AG08395 (cell line): ENCODE data around the gene C10orf143.

Experiments
- DNase-seq: peaks from one replicate; pipeline ENCODE4 v3.0.0; 2012; ENCODE audit warnings: mixed read lengths, low spot score

C10orf143 gene

DNA sequence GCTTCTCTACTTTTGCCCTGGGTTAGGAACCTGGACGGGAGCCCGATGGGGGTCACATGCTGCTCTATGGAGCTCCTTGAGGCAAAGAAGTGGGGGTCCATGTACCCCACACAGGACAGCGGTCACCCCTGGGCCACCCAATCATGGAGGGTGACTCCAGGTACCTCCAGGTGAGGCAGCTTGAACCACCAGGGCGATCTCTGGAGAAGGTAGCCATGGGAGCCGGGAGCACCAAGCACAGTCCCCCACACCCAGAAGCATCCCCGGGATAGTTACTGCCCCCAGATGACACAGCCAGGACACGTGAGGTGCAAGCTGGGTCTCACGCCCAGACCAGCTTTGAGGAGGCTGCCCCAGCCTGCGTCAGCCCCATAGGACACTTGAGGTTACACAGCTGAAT lies 58.4 kb downstream of the C10orf143 start:
- DNase-seq: no peak

- DNase-seq: no peak
Observed at GRCh38 chr10:130050721-130051120, 59.9 kb downstream of the C10orf143 start.

DNA sequence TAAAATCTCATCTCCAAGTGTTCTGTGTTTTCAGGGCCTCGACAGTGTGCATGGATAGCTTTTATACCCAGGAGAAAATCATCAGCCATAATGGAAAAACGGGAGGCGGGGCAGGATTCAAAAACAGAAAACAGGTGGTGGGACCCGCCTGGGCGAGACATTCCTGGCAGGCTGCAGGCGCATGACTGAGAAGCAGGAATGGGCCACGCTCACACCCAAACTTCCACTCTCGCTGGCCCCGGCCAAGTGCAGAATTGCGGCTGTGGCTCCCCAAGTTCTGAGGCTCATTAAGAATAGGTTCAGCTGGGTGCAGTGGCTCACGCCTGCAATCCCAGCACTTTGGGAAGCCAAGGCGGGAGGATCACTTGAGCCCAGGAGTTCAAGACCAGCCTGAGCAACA lies 60.6 kb downstream of the C10orf143 start:
- DNase-seq: no peak

GRCh38 chr10:130049244-130049643 lies 61.4 kb downstream of the C10orf143 start:
- DNase-seq: no peak

DNA sequence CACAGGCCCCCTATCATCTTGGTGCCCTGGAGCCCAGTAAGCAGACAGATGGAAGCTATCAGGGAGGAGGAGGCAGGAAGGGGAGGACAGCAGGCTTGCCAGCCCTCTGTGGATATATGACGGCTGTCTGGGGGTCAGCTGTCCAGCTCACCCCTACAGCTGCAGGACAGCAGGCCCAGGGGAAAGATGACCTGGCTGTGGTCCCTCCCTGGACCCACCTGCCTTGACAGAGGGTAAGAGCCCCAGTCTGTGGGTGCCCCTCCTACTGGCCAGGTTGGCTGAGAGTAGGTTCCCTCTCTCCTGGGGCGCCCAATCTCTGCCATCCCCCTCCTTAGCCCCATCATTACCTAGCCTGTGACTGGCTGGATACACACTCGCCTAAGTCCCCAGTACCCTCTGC lies 62.5 kb downstream of the C10orf143 start:
- no peak for DNase-seq

DNA sequence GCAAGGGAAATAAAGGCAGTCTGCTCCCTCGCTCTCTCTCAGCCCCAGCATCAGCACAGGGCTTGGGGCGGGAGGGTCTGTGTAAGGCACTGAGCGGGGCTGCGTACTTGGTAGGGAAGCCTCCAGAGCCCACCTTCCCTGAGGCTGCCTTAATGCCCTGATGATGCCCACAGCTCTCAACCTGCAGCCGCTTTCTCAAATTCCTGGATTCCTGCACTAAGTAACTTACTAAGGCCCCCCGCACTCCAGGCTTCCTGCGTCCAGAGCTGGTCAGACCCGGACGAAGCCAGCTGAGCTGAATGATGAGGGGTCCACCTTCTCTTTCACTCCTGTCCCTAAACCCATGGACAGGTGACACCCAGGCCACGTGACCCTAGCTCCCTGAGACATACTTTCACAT lies 63.3 kb downstream of the C10orf143 start:
- no peak for DNase-seq

GRCh38 chr10:130046591-130046990 lies 64.0 kb downstream of the C10orf143 start:
- DNase-seq: no peak

- no peak for DNase-seq
Observed at GRCh38 chr10:130045801-130046321, 64.8 kb downstream of the C10orf143 start.

DNA sequence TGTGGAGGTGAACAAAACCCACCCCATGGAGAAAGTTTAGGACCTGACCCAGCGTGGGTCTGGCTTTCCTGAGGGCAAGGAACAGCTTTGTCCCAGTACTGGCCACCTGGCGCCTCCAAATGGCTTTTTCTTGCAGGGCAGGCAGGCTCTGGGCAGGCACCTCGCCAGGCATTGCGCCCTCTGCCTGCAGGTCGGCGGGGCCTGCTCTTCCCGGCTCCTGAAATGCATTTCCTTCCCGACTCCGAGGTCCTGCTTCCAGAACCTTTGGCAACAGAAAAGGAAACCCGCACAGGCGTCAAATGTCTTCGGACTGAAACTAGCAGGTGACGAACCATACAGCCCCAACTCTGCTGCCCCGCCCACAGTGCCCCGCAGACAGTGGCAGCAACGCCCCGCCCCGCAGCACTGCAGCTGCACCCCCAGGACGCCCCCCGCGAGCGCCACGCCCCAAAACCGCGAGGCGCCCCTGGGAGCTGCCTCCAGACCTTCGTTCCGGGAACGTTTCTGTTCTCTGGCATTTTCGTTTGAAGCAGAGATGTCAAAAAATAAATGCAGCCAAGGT lies 65.5 kb downstream of the C10orf143 start:
- peak; percentile 43 for DNase-seq

DNA sequence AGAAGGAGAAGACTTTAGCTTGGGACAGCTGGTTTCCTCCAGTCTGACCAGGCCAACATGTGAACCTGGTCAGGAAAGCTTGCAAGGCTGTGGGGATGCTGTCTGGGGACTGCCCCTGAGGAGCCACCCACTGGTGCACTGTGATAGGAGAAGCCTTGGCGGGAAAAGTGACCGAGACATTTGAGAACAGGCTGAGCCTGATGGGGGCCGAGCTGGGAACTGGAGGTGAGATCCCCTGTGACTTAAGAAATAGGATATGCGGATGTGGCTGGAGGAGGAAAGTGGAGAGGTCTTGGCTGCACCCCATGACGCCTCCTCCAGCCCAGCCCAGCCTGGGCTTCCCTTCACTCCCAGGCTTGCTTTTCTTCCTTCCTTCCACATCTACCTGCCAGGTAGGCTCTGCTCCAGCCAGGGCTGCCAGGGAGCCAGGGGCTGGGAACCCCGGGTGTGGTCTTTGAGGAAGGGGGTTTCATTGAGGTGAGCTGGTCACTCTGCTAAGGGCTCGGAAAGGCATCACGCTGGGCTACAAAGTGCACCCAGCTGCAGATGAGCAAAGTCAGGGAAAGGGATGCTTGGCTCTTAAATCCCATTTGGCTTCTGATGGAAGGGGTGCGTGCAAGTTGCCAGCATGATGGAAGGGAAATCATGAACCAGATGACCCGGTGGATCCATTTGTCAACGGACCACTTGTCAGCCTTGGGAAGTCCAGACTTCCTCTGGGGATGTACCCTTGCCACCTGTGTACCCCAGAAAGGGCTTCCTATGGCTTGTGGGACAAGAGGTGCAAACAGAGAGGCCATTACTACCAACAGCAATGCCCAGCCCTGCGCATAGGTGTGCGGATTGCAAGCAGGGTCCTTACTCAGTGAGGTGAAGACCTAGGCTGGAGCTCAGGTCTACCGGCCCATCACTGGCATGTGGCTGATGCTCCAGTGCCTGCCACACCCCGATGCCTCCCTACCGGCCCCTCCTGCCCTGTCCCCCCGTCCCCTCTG lies 66.3 kb downstream of the C10orf143 start:
- no peak for DNase-seq

DNA sequence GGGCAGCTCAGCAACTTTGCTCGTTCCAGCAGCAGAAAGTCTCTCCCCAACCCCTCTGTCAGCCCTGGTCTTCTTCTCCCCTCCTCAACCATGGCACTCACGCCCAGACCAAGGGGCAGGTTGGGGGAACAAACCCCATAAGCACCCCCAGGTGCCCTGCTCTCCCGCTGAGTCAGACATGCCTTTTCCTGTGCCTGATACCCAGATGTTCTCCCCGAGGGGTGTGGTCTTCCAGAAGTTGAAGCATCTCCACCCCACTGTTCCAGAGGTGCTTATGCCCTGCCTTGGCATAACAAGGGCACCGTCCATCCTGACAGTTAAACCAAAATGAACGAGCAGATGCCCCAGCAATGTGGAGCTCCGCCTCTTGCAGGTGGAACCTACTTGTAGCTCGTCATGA lies 67.1 kb downstream of the C10orf143 start:
- DNase-seq: no peak

DNA sequence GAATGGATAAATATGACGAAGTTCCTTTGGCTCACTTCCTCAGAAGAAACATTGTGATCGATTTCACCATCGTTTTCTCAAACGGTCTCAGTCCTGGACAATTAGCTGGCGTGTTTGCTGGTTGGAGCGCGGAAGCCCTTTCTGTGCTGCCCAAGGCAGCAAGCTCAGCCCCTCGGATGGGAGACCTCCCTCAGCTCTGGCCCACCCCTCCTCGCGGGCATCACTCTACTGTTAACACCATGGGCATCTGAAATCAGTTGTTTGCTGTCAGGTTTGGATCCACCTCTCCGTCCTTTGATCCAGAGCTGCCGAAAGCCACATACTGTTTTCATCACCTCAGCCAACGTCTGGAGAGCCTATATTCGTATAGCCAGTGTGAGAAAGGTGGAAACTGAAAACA lies 68.2 kb downstream of the C10orf143 start:
- no peak for DNase-seq

GRCh38 chr10:130041451-130042371 lies 68.9 kb downstream of the C10orf143 start:
- DNase-seq: peak; percentile 24

GRCh38 chr10:130040817-130041330 lies 69.8 kb downstream of the C10orf143 start:
- DNase-seq: no peak

DNA sequence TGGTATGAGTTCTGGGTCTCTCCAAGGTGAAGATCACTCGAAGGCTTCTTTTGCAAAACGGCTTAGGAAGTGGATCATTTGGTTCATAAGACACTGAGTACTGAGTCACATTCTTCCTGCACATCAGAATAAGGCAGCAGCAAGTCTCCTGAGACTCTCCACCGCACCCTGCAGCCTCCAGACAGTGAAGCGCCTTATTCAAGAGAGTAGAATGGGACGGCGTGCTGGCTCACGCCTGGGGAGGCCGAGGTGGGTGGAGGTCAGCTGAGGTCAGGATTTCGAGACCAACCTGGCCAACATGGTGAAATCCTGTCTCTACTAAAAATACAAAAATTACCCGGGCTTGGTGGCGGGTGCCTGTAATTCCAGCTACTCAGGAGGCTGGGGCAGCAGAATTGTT lies 70.3 kb downstream of the C10orf143 start:
- no peak for DNase-seq

DNA sequence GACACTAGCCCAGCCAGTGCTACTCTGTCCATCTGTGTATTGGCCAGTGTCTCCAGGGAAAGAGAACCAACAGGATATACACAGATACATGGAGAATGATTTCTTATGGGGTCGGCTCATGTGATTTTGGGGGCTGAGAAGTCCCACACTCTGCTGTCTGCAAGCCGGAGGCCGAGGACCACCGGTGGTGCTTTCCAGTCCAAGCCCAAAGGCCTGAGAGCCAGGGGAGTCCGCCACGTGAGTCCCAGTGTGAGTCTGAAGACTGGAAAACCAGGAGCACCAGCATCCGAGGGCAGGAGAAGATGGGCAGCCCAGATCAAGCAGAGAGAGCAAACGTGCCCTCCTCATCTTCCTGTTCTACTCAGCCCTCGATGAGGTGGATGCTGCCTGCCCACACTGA lies 71.5 kb downstream of the C10orf143 start:
- DNase-seq: no peak

GRCh38 chr10:130038611-130039109 lies 72.0 kb downstream of the C10orf143 start:
- DNase-seq: no peak

DNA sequence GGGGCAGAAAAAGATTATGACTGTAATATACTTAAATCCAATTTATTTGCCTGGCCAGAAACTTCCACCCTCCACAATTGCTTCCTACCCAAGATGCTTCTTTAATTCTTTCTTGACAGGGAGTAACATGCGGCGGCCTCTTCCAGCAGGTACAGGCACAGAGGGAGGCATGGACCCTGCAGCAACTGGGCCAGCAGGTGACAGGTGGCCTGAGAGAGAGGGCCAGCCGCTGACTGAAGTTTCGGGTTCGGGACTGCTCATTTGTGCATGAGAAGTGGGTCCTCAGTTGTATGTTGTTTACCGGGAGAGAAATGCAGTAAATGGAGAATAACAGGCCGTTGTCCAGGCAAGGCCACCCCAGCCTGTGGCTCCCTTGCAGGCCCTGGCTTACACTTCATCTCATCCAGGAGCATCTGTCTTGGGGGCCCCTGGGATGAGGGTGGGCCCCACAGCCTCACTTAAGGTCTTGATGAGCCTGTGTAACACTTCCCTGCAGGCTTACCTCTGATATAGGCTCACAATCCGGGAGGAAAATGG lies 72.5 kb downstream of the C10orf143 start:
- DNase-seq: no peak

DNA sequence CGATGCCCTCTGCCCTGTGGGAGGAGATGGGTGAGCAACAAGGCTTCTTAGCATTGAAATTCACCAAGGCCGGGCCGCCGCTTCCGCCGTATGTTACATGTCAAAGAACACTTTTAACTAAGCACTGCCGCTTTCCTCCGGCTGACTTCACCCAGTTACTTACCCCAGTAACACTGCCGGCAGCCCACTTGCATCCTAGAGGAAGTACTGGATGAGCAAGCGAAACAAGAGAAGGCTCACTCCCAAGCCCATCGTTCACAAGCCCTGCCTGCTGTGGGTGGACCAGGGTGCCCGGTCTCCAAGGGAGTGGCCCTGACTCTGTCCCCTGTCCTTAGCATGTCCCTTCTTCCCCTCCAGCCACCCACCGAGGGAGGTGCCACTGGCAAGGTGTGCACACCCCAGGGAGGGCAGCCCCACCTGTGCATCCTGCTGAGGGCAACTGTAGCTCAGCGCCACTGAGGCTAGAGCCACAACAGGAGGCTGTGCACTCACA lies 73.4 kb downstream of the C10orf143 start:
- DNase-seq: no peak

DNA sequence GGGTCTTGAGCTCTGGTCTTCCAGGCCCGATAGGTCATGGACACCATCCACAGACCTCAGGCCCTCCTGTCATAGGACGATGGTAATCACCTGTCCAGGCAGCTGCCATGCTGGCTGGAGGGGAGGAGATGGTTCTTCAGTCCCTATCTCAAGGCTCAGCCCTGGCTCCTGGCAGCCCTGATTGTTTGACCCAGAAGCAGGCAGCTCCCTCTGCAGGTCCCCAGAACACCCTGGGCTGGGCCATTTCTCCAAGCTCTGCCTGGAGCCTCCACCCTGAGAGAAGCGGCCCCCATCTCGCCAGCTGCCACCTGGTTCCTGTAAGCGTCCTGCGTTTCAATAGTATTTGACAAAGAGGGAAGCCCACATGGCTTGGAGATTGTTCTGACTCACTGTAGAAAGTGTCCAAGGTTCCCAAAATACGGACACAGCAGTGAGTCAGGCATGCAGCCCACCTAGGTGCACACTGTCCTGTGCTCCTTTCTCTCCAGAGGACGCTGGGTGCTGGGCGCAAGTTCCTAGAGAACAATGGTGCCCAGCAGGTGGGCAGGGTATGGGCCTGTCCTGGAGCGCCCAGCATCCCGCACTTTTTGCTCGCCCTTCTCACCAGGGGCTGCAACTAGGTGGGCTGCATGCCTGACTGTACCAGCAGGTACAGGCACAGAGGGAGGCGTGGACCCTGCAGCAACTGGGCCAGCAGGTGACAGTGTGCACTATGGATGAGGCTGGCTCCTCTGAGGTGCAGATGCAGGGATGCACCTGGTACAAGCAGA lies 74.1 kb downstream of the C10orf143 start:
- no peak for DNase-seq
